Thymus (tissue), 11 donors: ENCODE measurements around the gene CSF1R. TPM values are rescaled to one million over a fixed set of nuclear protein-coding genes. Genes with fewer than 3 reads are reported as not detected.
"Not testable (repeated sequence)": the region's sequence is repeated elsewhere in the genome, so short reads cannot be mapped to it uniquely, and the experiment has no call there.

ENCODE experiments used
- DNase-seq, 9 donors: peaks; one replicate each; pipeline ENCODE4 v3.0.0-alpha.2; 2013; ENCODE audit warnings: low spot score in 9 of 9, low read depth in 6 of 9, missing footprints in 1 of 9
- H3K27ac ChIP-seq, 2 donors: one replicate each; pipeline ENCODE4 v1.5.1; 2013; ENCODE audit warnings: control low read depth in 1 of 2, low read depth in 1 of 2, low read length in 1 of 2, mild to moderate bottlenecking in 1 of 2, moderate library complexity in 1 of 2
- H3K27me3 ChIP-seq, 2 donors: one replicate each; pipeline ENCODE4 v1.5.1; 2013; ENCODE audit warnings: low read length in 1 of 2; ENCODE audit not compliant: control insufficient read depth in 2 of 2, insufficient read depth in 1 of 2
- H3K36me3 ChIP-seq, 2 donors: one replicate each; pipeline ENCODE4 v1.5.1; 2013; ENCODE audit warnings: low read length in 1 of 2, mild to moderate bottlenecking in 1 of 2, moderate library complexity in 1 of 2; ENCODE audit not compliant: control insufficient read depth in 2 of 2, insufficient read depth in 2 of 2
- H3K4me1 ChIP-seq, 2 donors: one replicate each; pipeline ENCODE4 v1.5.1; 2013; ENCODE audit warnings: low read length in 2 of 2; ENCODE audit not compliant: control insufficient read depth in 2 of 2, insufficient read depth in 2 of 2
- H3K4me3 ChIP-seq, 2 donors: one replicate each; pipeline ENCODE4 v1.5.1; 2013; ENCODE audit warnings: low read length in 2 of 2, control low read depth in 1 of 2, mild to moderate bottlenecking in 1 of 2
- H3K9me3 ChIP-seq, 2 donors: one replicate each; pipeline ENCODE4 v1.5.1; 2013; ENCODE audit warnings: low read length in 1 of 2, mild to moderate bottlenecking in 1 of 2; ENCODE audit not compliant: control insufficient read depth in 2 of 2, insufficient read depth in 1 of 2
- WGBS: extraction: QIAGEN DNeasy Blood & Tissue Kit; methylation state at CpG from one replicate; pipeline ENCODE4 v1.1.7; 2013; 5-methylcytosine and 5-hydroxymethylcytosine counted together
- polyA plus RNA-seq: library from polyadenylated mRNA; stranded (reverse); fragments of 200-250 nt; gene quantifications from one replicate; pipeline ENCODE4 v1.2.3, GENCODE V29; 2013
- total RNA-seq: library from RNA; stranded (reverse); fragments of 120-200 nt; gene quantifications from one replicate; pipeline ENCODE4 v1.2.4, GENCODE V29; 2013
- donor health status: healthy.

Gene CSF1R
- total and polyA plus RNA-seq, 2 donors, result 7.3 to 7.6 TPM

GRCh38 chr5:150084754-150085153 is 1.6 kb downstream of the CSF1R start:
- WGBS, result 97% methylated on average over 6 of the region's 6 CpGs
- H3K36me3 ChIP-seq, H3K9me3 ChIP-seq, H3K4me3 ChIP-seq, DNase-seq, H3K27ac ChIP-seq, H3K27me3 ChIP-seq: not testable (repeated sequence)
- peaks cover 5 to 21% of the 10 kb centered on the region in 2 donors for H3K4me1 ChIP-seq

GRCh38 chr5:150082889-150083288 is 3.5 kb downstream of the CSF1R start:
- no peak overlapping the region for H3K4me3 ChIP-seq
- peaks cover 5 to 21% of the 10 kb centered on the region in 2 donors for H3K4me1 ChIP-seq
- no peaks in the 10 kb centered on the region for H3K9me3 ChIP-seq
- 31% methylated on average over 6 of the region's 6 CpGs for WGBS
- H3K36me3 ChIP-seq, result no peaks in the 10 kb centered on the region
- no peak overlapping the region for H3K27ac ChIP-seq
- DNase-seq, result no peak
- no peaks in the 10 kb centered on the region for H3K27me3 ChIP-seq

- Histone ChIP-seq H3K4me3 (no peak overlapping the region), H3K9me3 (no peaks in the 10 kb centered on the region), H3K4me1 (peaks cover 5 to 21% of the 10 kb centered on the region in 2 donors), H3K27ac (peak overlapping the region in 1 of 2 donors; percentile 45), H3K27me3 (no peaks in the 10 kb centered on the region), H3K36me3 (no peaks in the 10 kb centered on the region)
- DNase-seq, result peak in 2 of 9 donors; percentile 12 to 22
- WGBS, result 17% methylated on average over 3 of the region's 3 CpGs
These were observed 4.0 kb downstream of the CSF1R start for GRCh38 chr5:150082374-150082773.

GRCh38 chr5:150081541-150082283 is 4.6 kb downstream of the CSF1R start:
- Histone ChIP-seq H3K4me3 (no peak overlapping the region), H3K27me3 (no peaks in the 10 kb centered on the region), H3K27ac (peak overlapping the region in 1 of 2 donors; percentile 45), H3K36me3 (no peaks in the 10 kb centered on the region), H3K4me1 (peaks cover 5 to 21% of the 10 kb centered on the region in 2 donors), H3K9me3 (no peaks in the 10 kb centered on the region)
- DNase-seq, result peak in 6 of 9 donors; percentile 9 to 62 (median 25)
- 6% methylated on average over 15 of the region's 15 CpGs for WGBS

- Histone ChIP-seq H3K9me3 (no peaks in the 10 kb centered on the region), H3K27ac (no peak overlapping the region), H3K36me3 (no peaks in the 10 kb centered on the region), H3K4me3 (no peak overlapping the region), H3K4me1 (peaks cover 5 to 21% of the 10 kb centered on the region in 2 donors), H3K27me3 (no peaks in the 10 kb centered on the region)
- 91% methylated on average over 15 of the region's 15 CpGs for WGBS
- DNase-seq, result no peak
These were observed 5.5 kb downstream of the CSF1R start for GRCh38 chr5:150080696-150081435.

- H3K27me3 ChIP-seq, result no peaks in the 10 kb centered on the region
- WGBS, result 97% methylated on average over 19 of the region's 19 CpGs
- no peaks in the 10 kb centered on the region for H3K9me3 ChIP-seq
- no peak for DNase-seq
- no peaks in the 10 kb centered on the region for H3K36me3 ChIP-seq
- H3K27ac ChIP-seq, result no peak overlapping the region
- H3K4me1 ChIP-seq, result peaks cover 5 to 21% of the 10 kb centered on the region in 2 donors
- no peak overlapping the region for H3K4me3 ChIP-seq
These were observed 6.4 kb downstream of the CSF1R start for GRCh38 chr5:150079909-150080461.

- no peak for DNase-seq
- 97% methylated on average over 7 of the region's 7 CpGs for WGBS
- Histone ChIP-seq H3K27me3 (no peaks in the 10 kb centered on the region), H3K27ac (no peak overlapping the region), H3K36me3 (no peaks in the 10 kb centered on the region), H3K4me3 (no peak overlapping the region), H3K4me1 (peaks cover 5 to 21% of the 10 kb centered on the region in 2 donors), H3K9me3 (no peaks in the 10 kb centered on the region)
These were observed 7.3 kb downstream of the CSF1R start for GRCh38 chr5:150078802-150079689.

- no peaks in the 10 kb centered on the region for H3K36me3 ChIP-seq
- peaks cover 0 to 2% of the 10 kb centered on the region in 2 donors for H3K9me3 ChIP-seq
- no peak overlapping the region for H3K27ac ChIP-seq
- 96% methylated on average over 8 of the region's 8 CpGs for WGBS
- peaks cover 5 to 20% of the 10 kb centered on the region in 2 donors for H3K4me1 ChIP-seq
- no peak for DNase-seq
- no peak overlapping the region for H3K4me3 ChIP-seq
- H3K27me3 ChIP-seq, result no peaks in the 10 kb centered on the region
These were observed 8.2 kb downstream of the CSF1R start for GRCh38 chr5:150077996-150078801.
